Gastrocnemius medialis (tissue), 4 donors: ENCODE measurements around the gene USP36.

Experiments used
- CTCF ChIP-seq, 5 experiments: fragments of 450-650 bp in 3 of 5; fragments of 200-600 bp in 2 of 5; sonication (generic) in 2 of 5; IDR thresholded peaks in 4 of 5; conservative IDR thresholded peaks in 1 of 5; 1 replicate in 4 of 5; 2 replicates in 1 of 5; pipeline ENCODE4 v1.5.1; 2016 to 2019; ENCODE audit warnings: antibody characterized with exemption in 5 of 5, mild to moderate bottlenecking in 3 of 5, moderate library complexity in 3 of 5
- POLR2A ChIP-seq, 2 donors: fragments of 450-650 bp; IDR thresholded peaks; one replicate each; pipeline ENCODE4 v1.6.1; 2017; ENCODE audit warnings: antibody characterized with exemption in 2 of 2, mild to moderate bottlenecking in 2 of 2, moderate library complexity in 2 of 2

- no peak for TF ChIP-seq CTCF (IDR thresholded peaks at IDR 0.05 in 4 of 5, conservative IDR thresholded peaks at IDR 0.05 in 1 of 5)
- TF ChIP-seq POLR2A (IDR thresholded peaks at IDR 0.05): no peak
These were observed 42.0 kb upstream of the USP36 start for GRCh38 chr17:78882540-78883088.
